OCI-LY7 (cell line): ENCODE results near the gene RPS6KB2. TPM values are rescaled to one million over a fixed set of nuclear protein-coding genes. Genes with fewer than 3 reads are reported as not detected.
A peak's percentile ranks its signal among the peaks of the same experiment; 100 is the strongest.

Experiments used
- BruUV-seq: library from RNA; stranded (reverse); fragments of 400-500 nt; replicated peaks from 2 replicates; lab custom pipeline; 2021; lab: Mats Ljungman, UMichigan
- CTCF ChIA-PET: fragments of 300-600 bp; sonication (Branson Sonifier 250); formaldehyde crosslinking; loops from one replicate; lab custom pipeline; 2022; ENCODE audit warnings: antibody characterized with exemption; ENCODE audit not compliant: unreplicated experiment; lab: Charles Lee
- POLR2A ChIA-PET: fragments of 300-600 bp; sonication (Branson Sonifier 250); formaldehyde crosslinking; loops from one replicate; lab custom pipeline; 2022; ENCODE audit warnings: antibody characterized with exemption; lab: Charles Lee
- DNase-seq: peaks from one replicate; pipeline ENCODE4 v3.0.0-alpha.2; 2015; ENCODE audit warnings: low spot score
- H2AFZ ChIP-seq: fragments of 200-600 bp; sonication (generic), shearing (Covaris generic); 2 replicates; pipeline ENCODE4 v1.6.1; 2014; ENCODE audit warnings: mild to moderate bottlenecking, antibody characterized with exemption, low read length, moderate library complexity
- H3K27ac ChIP-seq: fragments of 200-600 bp; sonication (generic); 2 replicates; pipeline ENCODE4 v1.5.1; 2014; ENCODE audit warnings: mixed run types, low read depth, mild to moderate bottlenecking, moderate library complexity, low read length, inconsistent platforms; ENCODE audit not compliant: poor library complexity, severe bottlenecking
- H3K36me3 ChIP-seq: fragments of 200-600 bp; sonication (generic); 2 replicates; pipeline ENCODE4 v1.6.1; 2014; ENCODE audit warnings: mild to moderate bottlenecking, antibody characterized with exemption, low read length, moderate library complexity, mixed read lengths; ENCODE audit not compliant: insufficient read depth
- H3K4me1 ChIP-seq: fragments of 200-600 bp; sonication (generic); 2 replicates; pipeline ENCODE4 v1.5.1; 2014; ENCODE audit warnings: mild to moderate bottlenecking, low read length; ENCODE audit not compliant: insufficient read depth, poor library complexity, severe bottlenecking
- H3K4me2 ChIP-seq: fragments of 200-600 bp; sonication (generic); 2 replicates; pipeline ENCODE4 v1.6.1; 2014; ENCODE audit warnings: mild to moderate bottlenecking, low read length
- H3K4me3 ChIP-seq: fragments of 200-600 bp; sonication (generic); 2 replicates; pipeline ENCODE4 v1.5.1; 2014; ENCODE audit warnings: mild to moderate bottlenecking, low read depth, low read length; ENCODE audit not compliant: poor library complexity, severe bottlenecking
- H3K79me2 ChIP-seq: fragments of 200-600 bp; sonication (generic); 2 replicates; pipeline ENCODE4 v1.6.1; 2016; ENCODE audit warnings: low read depth, mild to moderate bottlenecking, low read length, moderate library complexity, mixed read lengths; ENCODE audit not compliant: insufficient read depth
- H3K9me2 ChIP-seq: fragments of 200-600 bp; sonication (generic); 2 replicates; pipeline ENCODE4 v1.6.1; 2016; ENCODE audit warnings: mild to moderate bottlenecking, low read length, mixed read lengths; ENCODE audit not compliant: insufficient read depth
- H3K9me3 ChIP-seq: fragments of 200-600 bp; sonication (generic); 2 replicates; pipeline ENCODE4 v1.6.1; 2014; ENCODE audit warnings: mild to moderate bottlenecking, mixed run types, low read length, mixed read lengths
- H4K20me1 ChIP-seq: fragments of 200-600 bp; sonication (generic); 2 replicates; pipeline ENCODE4 v1.6.1; 2014; ENCODE audit warnings: mild to moderate bottlenecking, antibody characterized with exemption, low read length, moderate library complexity, mixed read lengths; ENCODE audit not compliant: insufficient read depth
- CTCF ChIP-seq: fragments of 200-600 bp; sonication (generic); conservative IDR thresholded peaks from 2 replicates; pipeline ENCODE4 v1.5.1; 2014; ENCODE audit warnings: mild to moderate bottlenecking, antibody characterized with exemption, low read length, moderate library complexity, mixed read lengths
- EZH2phosphoT487 ChIP-seq: fragments of 200-600 bp; sonication (generic); IDR thresholded peaks from 2 replicates; pipeline ENCODE4 v1.6.1; 2018; ENCODE audit warnings: low read depth, borderline replicate concordance, mild to moderate bottlenecking, mixed run types, antibody characterized with exemption, low read length, moderate library complexity, mixed read lengths
- intact Hi-C: fragments of 100-400 bp; cut with micrococcal nuclease; formaldehyde crosslinking; loops from one replicate; pipeline ENCODE4 v1.10.0; 2022; ENCODE audit not compliant: unreplicated experiment
- total RNA-seq, 2 experiments: library from RNA; depleted of rRNA in 1 of 2; stranded (reverse); fragments of >200 nt in 1 of 2; shearing (Covaris generic) in 1 of 2; gene quantifications; 2 replicates each; pipeline ENCODE4 v1.2.3, GENCODE V29; 2014 to 2022

RPS6KB2 gene
- total RNA-seq, 2 experiments from 2014 or later: 48.3 to 69.4 TPM

GRCh38 chr11:67392183-67392715 is 36.0 kb upstream of the RPS6KB2 start:
- peaks cover 37% of the 10 kb centered on the region for H3K4me1 ChIP-seq
- TF ChIP-seq EZH2phosphoT487: no peak
- no peak for TF ChIP-seq CTCF
- peaks cover 36% of the 10 kb centered on the region for H3K36me3 ChIP-seq
- H3K4me2 ChIP-seq: peak overlapping the region; percentile 74
- peak overlapping the region; percentile 78 for H3K4me3 ChIP-seq
- no peak for DNase-seq
- H3K27ac ChIP-seq: peak overlapping the region; percentile 29
- H3K9me3 ChIP-seq: no peaks in the 10 kb centered on the region
- TSS peak; percentile 77 for BruUV-seq
- H2AFZ ChIP-seq: no peak overlapping the region
- intact Hi-C loops: no loop called here
- CTCF ChIA-PET: interaction anchor here (0.8 kb wide), 1 partner anchor 9 kb away, joined by 6 read pairs; the partner anchor contains the start of gene PPP1CA
- H3K79me2 ChIP-seq: peaks cover 19% of the 10 kb centered on the region; the same call in 1 of the 2 replicates
- H4K20me1 ChIP-seq: no peaks in the 10 kb centered on the region
- no peaks in the 10 kb centered on the region for H3K9me2 ChIP-seq
- POLR2A ChIA-PET: interaction anchor here (0.6 to 2.4 kb wide), 9 partner anchors 9 to 198 kb away, joined by 3 to 16 read pairs (median 4); partner anchors contain the start of genes PPP1CA, PTPRCAP and TBC1D10C

- H3K4me1 ChIP-seq: peaks cover 34% of the 10 kb centered on the region
- no peak overlapping the region for H3K4me2 ChIP-seq
- H2AFZ ChIP-seq: no peak overlapping the region
- no peaks in the 10 kb centered on the region for H3K9me3 ChIP-seq
- no peaks in the 10 kb centered on the region for H4K20me1 ChIP-seq
- H3K9me2 ChIP-seq: no peaks in the 10 kb centered on the region
- peaks cover 48% of the 10 kb centered on the region for H3K36me3 ChIP-seq
- no peak for DNase-seq
- intact Hi-C loops: no loop called here
- TF ChIP-seq EZH2phosphoT487 (no peak), CTCF (no peak)
- no TSS peak for BruUV-seq
- no peak overlapping the region for H3K27ac ChIP-seq
- peaks cover 19% of the 10 kb centered on the region; the same call in 1 of the 2 replicates for H3K79me2 ChIP-seq
- H3K4me3 ChIP-seq: no peak overlapping the region
- ChIA-PET CTCF (no interaction called here), POLR2A (no interaction called here)
Measured at GRCh38 chr11:67393437-67393836, 34.9 kb upstream of the RPS6KB2 start.

GRCh38 chr11:67393990-67394389 is 34.3 kb upstream of the RPS6KB2 start:
- POLR2A ChIA-PET: interaction anchor here (1.0 kb wide), 1 partner anchor 10 kb away, joined by 6 read pairs; the partner anchor contains the start of gene TBC1D10C
- BruUV-seq: no TSS peak
- Histone ChIP-seq H3K9me3 (no peaks in the 10 kb centered on the region), H3K4me1 (peaks cover 34% of the 10 kb centered on the region), H3K4me3 (no peak overlapping the region), H4K20me1 (no peaks in the 10 kb centered on the region), H3K4me2 (no peak overlapping the region), H3K79me2 (peaks cover 19% of the 10 kb centered on the region; the same call in 1 of the 2 replicates), H3K27ac (no peak overlapping the region), H2AFZ (no peak overlapping the region), H3K9me2 (no peaks in the 10 kb centered on the region), H3K36me3 (peaks cover 54% of the 10 kb centered on the region)
- no peak for DNase-seq
- TF ChIP-seq EZH2phosphoT487: no peak
- TF ChIP-seq CTCF: no peak
- intact Hi-C loops: no loop called here
- CTCF ChIA-PET: no interaction called here
